ENCODE measurements around the gene JAG2. TPM values are rescaled to one million over a fixed set of nuclear protein-coding genes. Genes with fewer than 3 reads are reported as not detected.

JAG2 gene
- polyA plus RNA-seq, 3 donors: 6.6 to 8.0 (median 7.1) TPM

- DNase-seq (ENCODE audit: low read depth in 3 of 3, low spot score in 2 of 3): no peak
These were observed 72.2 kb downstream of the JAG2 start for GRCh38 chr14:105096206-105096875.

- DNase-seq (ENCODE audit: low read depth in 3 of 3, low spot score in 2 of 3): no peak
These were observed 73.3 kb downstream of the JAG2 start for GRCh38 chr14:105095236-105095805.

- no peak for DNase-seq (ENCODE audit: low read depth in 3 of 3, low spot score in 2 of 3)
These were observed 74.2 kb downstream of the JAG2 start for GRCh38 chr14:105094193-105094907.

GRCh38 chr14:105093431-105094192 lies 75.0 kb downstream of the JAG2 start:
- DNase-seq (ENCODE audit: low read depth in 3 of 3, low spot score in 2 of 3): peak in 1 of 3 donors; percentile 57

GRCh38 chr14:105093038-105093430 lies 75.5 kb downstream of the JAG2 start:
- no peak for DNase-seq (ENCODE audit: low read depth in 3 of 3, low spot score in 2 of 3)

GRCh38 chr14:105092171-105093037 lies 76.2 kb downstream of the JAG2 start:
- no peak for DNase-seq (ENCODE audit: low read depth in 3 of 3, low spot score in 2 of 3)

GRCh38 chr14:105091517-105092170 lies 76.9 kb downstream of the JAG2 start:
- DNase-seq (ENCODE audit: low read depth in 3 of 3, low spot score in 2 of 3): no peak

GRCh38 chr14:105091054-105091516 lies 77.5 kb downstream of the JAG2 start:
- DNase-seq (ENCODE audit: low read depth in 3 of 3, low spot score in 2 of 3): no peak

Other genes with a start within 250 kb of the JAG2 start
- 1 to 10 TPM; 2.6 to 3.2 (median 3.2) TPM for gene PLD4, start 243.9 kb downstream of the JAG2 start, polyA plus RNA-seq (ENCODE audit: insufficient read length in 3 of 3)
- 1 to 10 TPM; 1.4 to 2.2 (median 2.0) TPM for gene AHNAK2, start 190.4 kb downstream of the JAG2 start, polyA plus RNA-seq (ENCODE audit: insufficient read length in 3 of 3)
- gene CLBA1, start 183.0 kb downstream of the JAG2 start, polyA plus RNA-seq (ENCODE audit: insufficient read length in 3 of 3): 10 to 100 TPM; 22.0 to 22.3 (median 22.0) TPM
- gene CDCA4, start 147.7 kb downstream of the JAG2 start, polyA plus RNA-seq (ENCODE audit: insufficient read length in 3 of 3): 10 to 100 TPM; 17.4 to 19.3 (median 18.7) TPM
- gene GPR132, start 103.3 kb downstream of the JAG2 start, polyA plus RNA-seq (ENCODE audit: insufficient read length in 3 of 3): under 1 TPM; 0.28 to 0.40 (median 0.32) TPM
- 10 to 100 TPM; 19.2 to 26.0 (median 21.0) TPM for gene NUDT14, start 12.5 kb upstream of the JAG2 start, polyA plus RNA-seq (ENCODE audit: insufficient read length in 3 of 3)
- gene BTBD6, start 79.8 kb upstream of the JAG2 start, polyA plus RNA-seq (ENCODE audit: insufficient read length in 3 of 3): 10 to 100 TPM; 30.8 to 38.3 (median 36.5) TPM
- gene BRF1, start 132.2 kb upstream of the JAG2 start, polyA plus RNA-seq (ENCODE audit: insufficient read length in 3 of 3): 10 to 100 TPM; 28.0 to 30.7 (median 30.5) TPM
- 10 to 100 TPM; 52.7 to 54.5 (median 53.1) TPM for gene PACS2, start 146.0 kb upstream of the JAG2 start, polyA plus RNA-seq (ENCODE audit: insufficient read length in 3 of 3)
- 1 to 10 TPM in 2 of 3 donors, under 1 TPM in 1; 0.93 to 1.3 (median 1.0) TPM for gene TEX22, start 229.8 kb upstream of the JAG2 start, polyA plus RNA-seq (ENCODE audit: insufficient read length in 3 of 3)